ENCODE measurements around the gene SPINK5. TPM values are rescaled to one million over a fixed set of nuclear protein-coding genes. Genes with fewer than 3 reads are reported as not detected.
A peak's percentile ranks its signal among the peaks of the same experiment; 100 is the strongest.

SPINK5 gene
- polyA plus RNA-seq, 4 donors: 0.53 to 1.1 (median 0.78) TPM

DNA sequence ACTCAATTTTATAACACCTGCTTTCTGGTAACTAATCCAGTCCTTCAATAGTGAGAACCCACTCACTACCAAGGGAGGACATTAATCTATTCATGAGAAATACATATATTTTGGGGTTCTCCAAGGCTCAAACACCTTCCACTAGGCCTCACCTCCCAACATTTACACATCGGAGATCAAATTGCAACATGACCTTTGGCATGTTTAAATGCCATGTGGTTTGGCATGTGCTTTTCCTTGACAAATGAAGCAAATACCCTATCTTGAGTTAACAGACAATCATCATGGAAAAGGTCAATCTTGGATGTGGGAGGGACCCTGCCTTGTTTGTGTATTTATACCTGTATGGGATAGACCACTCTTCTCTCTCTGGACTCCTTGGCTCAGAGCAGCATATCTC is 82.7 kb downstream of the SPINK5 start:
- H3K36me3 ChIP-seq (ENCODE audit: control insufficient read depth in 3 of 3, insufficient read depth in 2 of 3, low read depth in 1 of 3, low read length in 3 of 3): no peaks in the 10 kb centered on the region
- peaks cover 0 to 17% (median 0%) of the 10 kb centered on the region in 3 donors for H3K4me1 ChIP-seq (ENCODE audit: control insufficient read depth in 3 of 3, insufficient read depth in 2 of 3, low read depth in 1 of 3, low read length in 2 of 3)
- H3K9me3 ChIP-seq (ENCODE audit: control insufficient read depth in 2 of 2, insufficient read depth in 1 of 2, low read depth in 1 of 2, low read length in 1 of 2): no peaks in the 10 kb centered on the region
- WGBS, 3 donors: 53 to 89% (median 80%) methylated on average over 1 of the region's 1 CpG
- peak overlapping the region in 1 of 3 donors; percentile 69 for H3K27ac ChIP-seq (ENCODE audit: low read depth in 1 of 3, low read length in 2 of 3)
- no peak overlapping the region for H3K4me3 ChIP-seq (ENCODE audit: low read depth in 1 of 3, low read length in 3 of 3)
- peak in 1 of 2 donors; percentile 28 for DNase-seq
- no peaks in the 10 kb centered on the region for H3K27me3 ChIP-seq (ENCODE audit: control insufficient read depth in 3 of 3, insufficient read depth in 3 of 3, low read length in 3 of 3)
- FAIRE-seq: no peak

- DNase-seq (peak; percentile 3 to 74), FAIRE-seq (no peak)
- H3K4me1 ChIP-seq (ENCODE audit: control insufficient read depth in 3 of 3, insufficient read depth in 2 of 3, low read depth in 1 of 3, low read length in 2 of 3): peaks cover 0 to 17% (median 0%) of the 10 kb centered on the region in 3 donors
- H3K27ac ChIP-seq (ENCODE audit: low read depth in 1 of 3, low read length in 2 of 3): peak overlapping the region in 1 of 3 donors; percentile 69
- no peaks in the 10 kb centered on the region for H3K36me3 ChIP-seq (ENCODE audit: control insufficient read depth in 3 of 3, insufficient read depth in 2 of 3, low read depth in 1 of 3, low read length in 3 of 3)
- H3K4me3 ChIP-seq (ENCODE audit: low read depth in 1 of 3, low read length in 3 of 3): no peak overlapping the region
- no peaks in the 10 kb centered on the region for H3K9me3 ChIP-seq (ENCODE audit: control insufficient read depth in 2 of 2, insufficient read depth in 1 of 2, low read depth in 1 of 2, low read length in 1 of 2)
- 28 to 54% (median 44%) methylated on average over 4 of the region's 4 CpGs for WGBS, 3 donors
- no peaks in the 10 kb centered on the region for H3K27me3 ChIP-seq (ENCODE audit: control insufficient read depth in 3 of 3, insufficient read depth in 3 of 3, low read length in 3 of 3)
Observed at GRCh38 chr5:148147415-148147814, 83.6 kb downstream of the SPINK5 start.

- no peaks in the 10 kb centered on the region for H3K9me3 ChIP-seq (ENCODE audit: control insufficient read depth in 2 of 2, insufficient read depth in 1 of 2, low read depth in 1 of 2, low read length in 1 of 2)
- no peaks in the 10 kb centered on the region for H3K36me3 ChIP-seq (ENCODE audit: control insufficient read depth in 3 of 3, insufficient read depth in 2 of 3, low read depth in 1 of 3, low read length in 3 of 3)
- no peak for FAIRE-seq
- H3K27ac ChIP-seq (ENCODE audit: low read depth in 1 of 3, low read length in 2 of 3): no peak overlapping the region
- H3K27me3 ChIP-seq (ENCODE audit: control insufficient read depth in 3 of 3, insufficient read depth in 3 of 3, low read length in 3 of 3): no peaks in the 10 kb centered on the region
- H3K4me1 ChIP-seq (ENCODE audit: control insufficient read depth in 3 of 3, insufficient read depth in 2 of 3, low read depth in 1 of 3, low read length in 2 of 3): peaks cover 0 to 9% (median 0%) of the 10 kb centered on the region in 3 donors
- no peak for DNase-seq
- H3K4me3 ChIP-seq (ENCODE audit: low read depth in 1 of 3, low read length in 3 of 3): no peak overlapping the region
- 58 to 68% (median 66%) methylated on average over 2 of the region's 2 CpGs for WGBS, 3 donors
Observed at GRCh38 chr5:148151872-148152271, 88.1 kb downstream of the SPINK5 start.

- Histone ChIP-seq H3K36me3 (ENCODE audit: control insufficient read depth in 3 of 3, insufficient read depth in 2 of 3, low read depth in 1 of 3, low read length in 3 of 3) (no peaks in the 10 kb centered on the region), H3K4me3 (ENCODE audit: low read depth in 1 of 3, low read length in 3 of 3) (no peak overlapping the region), H3K27me3 (ENCODE audit: control insufficient read depth in 3 of 3, insufficient read depth in 3 of 3, low read length in 3 of 3) (no peaks in the 10 kb centered on the region), H3K27ac (ENCODE audit: low read depth in 1 of 3, low read length in 2 of 3) (peak overlapping the region in 1 of 3 donors; percentile 2), H3K9me3 (ENCODE audit: control insufficient read depth in 2 of 2, insufficient read depth in 1 of 2, low read depth in 1 of 2, low read length in 1 of 2) (no peaks in the 10 kb centered on the region), H3K4me1 (ENCODE audit: control insufficient read depth in 3 of 3, insufficient read depth in 2 of 3, low read depth in 1 of 3, low read length in 2 of 3) (peaks cover 0 to 4% (median 0%) of the 10 kb centered on the region in 3 donors)
- no peak for FAIRE-seq
- peak in 1 of 2 donors; percentile 68 for DNase-seq
Observed at GRCh38 chr5:148152781-148153180, 89.0 kb downstream of the SPINK5 start.

DNA sequence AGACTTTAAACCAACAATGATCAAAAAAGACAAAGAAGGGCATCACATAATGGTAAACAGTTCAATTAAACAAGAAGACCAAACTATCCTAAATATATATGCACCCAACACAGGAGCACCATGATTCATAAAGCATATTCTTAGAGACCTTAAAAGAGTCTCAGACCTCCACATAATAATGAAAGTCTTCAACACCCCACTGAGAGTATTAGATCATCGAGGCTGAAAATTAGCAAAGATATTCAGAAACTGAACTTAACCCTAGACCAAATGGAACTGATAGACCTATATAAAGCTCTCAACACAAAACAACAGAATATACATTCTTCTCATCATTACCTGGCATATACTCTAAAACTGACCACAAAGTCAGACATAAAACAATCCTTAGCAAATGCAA is 92.8 kb downstream of the SPINK5 start:
- Histone ChIP-seq H3K4me3 (ENCODE audit: low read depth in 1 of 3, low read length in 3 of 3) (no peak overlapping the region), H3K27me3 (ENCODE audit: control insufficient read depth in 3 of 3, insufficient read depth in 3 of 3, low read length in 3 of 3) (no peaks in the 10 kb centered on the region), H3K4me1 (ENCODE audit: control insufficient read depth in 3 of 3, insufficient read depth in 2 of 3, low read depth in 1 of 3, low read length in 2 of 3) (no peaks in the 10 kb centered on the region), H3K36me3 (ENCODE audit: control insufficient read depth in 3 of 3, insufficient read depth in 2 of 3, low read depth in 1 of 3, low read length in 3 of 3) (no peaks in the 10 kb centered on the region), H3K9me3 (ENCODE audit: control insufficient read depth in 2 of 2, insufficient read depth in 1 of 2, low read depth in 1 of 2, low read length in 1 of 2) (no peaks in the 10 kb centered on the region), H3K27ac (ENCODE audit: low read depth in 1 of 3, low read length in 2 of 3) (no peak overlapping the region)
- FAIRE-seq (no peak), DNase-seq (no peak)
- 53 to 94% (median 83%) methylated on average over 1 of the region's 1 CpG for WGBS, 3 donors

GRCh38 chr5:148162038-148162437 is 98.3 kb downstream of the SPINK5 start:
- Histone ChIP-seq H3K36me3 (ENCODE audit: control insufficient read depth in 3 of 3, insufficient read depth in 2 of 3, low read depth in 1 of 3, low read length in 3 of 3) (no peaks in the 10 kb centered on the region), H3K4me1 (ENCODE audit: control insufficient read depth in 3 of 3, insufficient read depth in 2 of 3, low read depth in 1 of 3, low read length in 2 of 3) (peaks cover 0 to 6% (median 0%) of the 10 kb centered on the region in 3 donors), H3K4me3 (ENCODE audit: low read depth in 1 of 3, low read length in 3 of 3) (no peak overlapping the region), H3K27me3 (ENCODE audit: control insufficient read depth in 3 of 3, insufficient read depth in 3 of 3, low read length in 3 of 3) (no peaks in the 10 kb centered on the region), H3K9me3 (ENCODE audit: control insufficient read depth in 2 of 2, insufficient read depth in 1 of 2, low read depth in 1 of 2, low read length in 1 of 2) (peaks cover 0 to 5% of the 10 kb centered on the region in 2 donors), H3K27ac (ENCODE audit: low read depth in 1 of 3, low read length in 2 of 3) (no peak overlapping the region)
- DNase-seq: no peak
- FAIRE-seq: no peak
- WGBS, 3 donors: 95 to 97% (median 96%) methylated on average over 1 of the region's 1 CpG

DNA sequence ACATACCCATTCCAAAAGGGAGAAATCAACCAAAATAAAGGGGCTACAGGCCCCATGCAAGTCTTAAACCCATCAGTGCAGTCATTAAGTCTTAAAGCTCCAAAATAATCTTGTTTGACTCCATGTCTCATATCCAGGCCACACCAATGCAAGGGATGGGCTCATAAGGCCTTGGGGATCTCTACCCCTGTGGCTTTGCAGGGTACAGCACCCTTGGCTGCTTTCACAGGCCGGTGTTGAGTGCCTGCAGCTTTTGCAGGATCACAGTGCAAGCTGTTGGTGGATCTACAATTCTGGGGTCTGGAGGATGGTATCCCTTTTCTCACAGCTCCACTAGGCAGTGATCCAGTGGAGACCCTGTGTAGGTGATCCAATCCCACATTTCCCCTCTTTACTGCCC is 99.6 kb downstream of the SPINK5 start:
- DNase-seq (no peak), FAIRE-seq (no peak)
- 71 to 93% (median 89%) methylated on average over 1 of the region's 1 CpG for WGBS, 3 donors
- Histone ChIP-seq H3K4me3 (ENCODE audit: low read depth in 1 of 3, low read length in 3 of 3) (no peak overlapping the region), H3K4me1 (ENCODE audit: control insufficient read depth in 3 of 3, insufficient read depth in 2 of 3, low read depth in 1 of 3, low read length in 2 of 3) (peaks cover 0 to 6% (median 0%) of the 10 kb centered on the region in 3 donors), H3K27ac (ENCODE audit: low read depth in 1 of 3, low read length in 2 of 3) (no peak overlapping the region), H3K27me3 (ENCODE audit: control insufficient read depth in 3 of 3, insufficient read depth in 3 of 3, low read length in 3 of 3) (no peaks in the 10 kb centered on the region), H3K36me3 (ENCODE audit: control insufficient read depth in 3 of 3, insufficient read depth in 2 of 3, low read depth in 1 of 3, low read length in 3 of 3) (no peaks in the 10 kb centered on the region), H3K9me3 (ENCODE audit: control insufficient read depth in 2 of 2, insufficient read depth in 1 of 2, low read depth in 1 of 2, low read length in 1 of 2) (peaks cover 0 to 5% of the 10 kb centered on the region in 2 donors)

DNA sequence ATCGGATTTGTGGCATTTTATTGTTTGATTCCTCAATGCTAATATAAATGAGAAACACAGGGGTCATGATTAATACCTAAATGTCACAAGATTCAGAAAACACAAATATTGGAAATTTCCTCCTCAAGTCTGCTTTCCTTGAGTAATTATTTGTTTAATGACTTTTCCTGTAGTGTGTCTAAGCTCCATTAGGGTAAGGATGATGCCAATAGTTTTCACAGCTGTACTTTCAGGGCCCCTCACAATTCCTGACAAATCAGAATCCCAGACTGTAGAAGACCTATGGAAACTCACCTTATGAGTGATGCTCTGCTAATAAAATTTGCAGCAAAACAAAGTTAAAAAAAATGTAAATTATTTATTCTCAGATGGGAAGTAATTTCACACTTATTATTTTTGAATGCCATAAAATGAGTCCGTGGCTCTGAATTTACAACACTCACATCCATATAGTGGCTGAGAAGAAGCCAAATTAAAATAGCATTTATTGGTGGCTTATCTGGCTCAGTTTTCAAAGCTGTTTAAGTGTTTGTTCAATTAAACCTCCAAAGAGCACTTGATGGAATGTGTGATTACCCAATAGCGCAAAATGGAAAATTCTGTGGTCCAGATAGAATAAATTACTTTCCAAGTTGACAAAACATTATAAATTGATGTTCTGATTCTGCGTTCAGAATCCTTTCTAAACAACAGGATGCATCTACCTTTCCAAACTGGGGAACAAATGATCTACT is 102.9 kb downstream of the SPINK5 start:
- H3K4me1 ChIP-seq (ENCODE audit: control insufficient read depth in 3 of 3, insufficient read depth in 2 of 3, low read depth in 1 of 3, low read length in 2 of 3): peaks cover 0 to 6% (median 0%) of the 10 kb centered on the region in 3 donors
- WGBS, 3 donors: 57 to 76% (median 61%) methylated on average over 4 of the region's 4 CpGs
- DNase-seq (no peak), FAIRE-seq (no peak)
- no peak overlapping the region for H3K4me3 ChIP-seq (ENCODE audit: low read depth in 1 of 3, low read length in 3 of 3)
- peaks cover 0 to 5% of the 10 kb centered on the region in 2 donors for H3K9me3 ChIP-seq (ENCODE audit: control insufficient read depth in 2 of 2, insufficient read depth in 1 of 2, low read depth in 1 of 2, low read length in 1 of 2)
- H3K36me3 ChIP-seq (ENCODE audit: control insufficient read depth in 3 of 3, insufficient read depth in 2 of 3, low read depth in 1 of 3, low read length in 3 of 3): no peaks in the 10 kb centered on the region
- no peak overlapping the region for H3K27ac ChIP-seq (ENCODE audit: low read depth in 1 of 3, low read length in 2 of 3)
- H3K27me3 ChIP-seq (ENCODE audit: control insufficient read depth in 3 of 3, insufficient read depth in 3 of 3, low read length in 3 of 3): no peaks in the 10 kb centered on the region

DNA sequence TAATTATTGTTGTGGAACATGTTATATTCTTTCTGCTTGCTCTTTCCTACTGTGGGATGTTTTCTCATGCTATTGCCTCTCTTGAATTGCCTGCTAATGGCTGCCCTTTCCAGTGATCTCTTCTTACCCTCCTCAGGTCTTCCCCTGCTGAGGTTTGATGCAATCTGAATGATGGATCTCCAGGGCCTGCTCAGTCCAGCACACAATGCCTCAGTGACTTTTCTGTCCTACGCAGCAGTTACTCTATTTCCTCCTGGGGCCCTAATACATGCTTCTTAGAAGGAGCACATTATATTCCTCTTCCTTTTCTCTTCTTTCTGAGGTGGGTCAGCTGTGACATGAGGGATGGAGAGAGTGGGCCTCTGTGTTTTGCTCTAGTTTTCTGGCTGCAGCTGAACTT is 104.5 kb downstream of the SPINK5 start, which contains the start of gene SPINK14:
TSS of gene SPINK14 (plus strand) at position 301 of the 400 bp plus-strand sequence. CDS start 1,187 bp downstream, outside the sequence.
- H3K27me3 ChIP-seq (ENCODE audit: control insufficient read depth in 3 of 3, insufficient read depth in 3 of 3, low read length in 3 of 3): no peaks in the 10 kb centered on the region
- 91 to 99% (median 97%) methylated on average over 1 of the region's 1 CpG for WGBS, 3 donors
- H3K27ac ChIP-seq (ENCODE audit: low read depth in 1 of 3, low read length in 2 of 3): no peak within 1 kb of the TSS
- no peak for DNase-seq
- H3K36me3 ChIP-seq (ENCODE audit: control insufficient read depth in 3 of 3, insufficient read depth in 2 of 3, low read depth in 1 of 3, low read length in 3 of 3): no peaks in the 10 kb centered on the region
- H3K4me1 ChIP-seq (ENCODE audit: control insufficient read depth in 3 of 3, insufficient read depth in 2 of 3, low read depth in 1 of 3, low read length in 2 of 3): peaks cover 0 to 4% (median 0%) of the 10 kb centered on the region in 3 donors
- no peaks in the 10 kb centered on the region for H3K9me3 ChIP-seq (ENCODE audit: control insufficient read depth in 2 of 2, insufficient read depth in 1 of 2, low read depth in 1 of 2, low read length in 1 of 2)
- H3K4me3 ChIP-seq (ENCODE audit: low read depth in 1 of 3, low read length in 3 of 3): no peak within 1 kb of the TSS
- FAIRE-seq: no peak

All from small intestine (tissue), 7 donors.